ENCODE results near the gene PTPRO.

The PTPRO gene

DNA sequence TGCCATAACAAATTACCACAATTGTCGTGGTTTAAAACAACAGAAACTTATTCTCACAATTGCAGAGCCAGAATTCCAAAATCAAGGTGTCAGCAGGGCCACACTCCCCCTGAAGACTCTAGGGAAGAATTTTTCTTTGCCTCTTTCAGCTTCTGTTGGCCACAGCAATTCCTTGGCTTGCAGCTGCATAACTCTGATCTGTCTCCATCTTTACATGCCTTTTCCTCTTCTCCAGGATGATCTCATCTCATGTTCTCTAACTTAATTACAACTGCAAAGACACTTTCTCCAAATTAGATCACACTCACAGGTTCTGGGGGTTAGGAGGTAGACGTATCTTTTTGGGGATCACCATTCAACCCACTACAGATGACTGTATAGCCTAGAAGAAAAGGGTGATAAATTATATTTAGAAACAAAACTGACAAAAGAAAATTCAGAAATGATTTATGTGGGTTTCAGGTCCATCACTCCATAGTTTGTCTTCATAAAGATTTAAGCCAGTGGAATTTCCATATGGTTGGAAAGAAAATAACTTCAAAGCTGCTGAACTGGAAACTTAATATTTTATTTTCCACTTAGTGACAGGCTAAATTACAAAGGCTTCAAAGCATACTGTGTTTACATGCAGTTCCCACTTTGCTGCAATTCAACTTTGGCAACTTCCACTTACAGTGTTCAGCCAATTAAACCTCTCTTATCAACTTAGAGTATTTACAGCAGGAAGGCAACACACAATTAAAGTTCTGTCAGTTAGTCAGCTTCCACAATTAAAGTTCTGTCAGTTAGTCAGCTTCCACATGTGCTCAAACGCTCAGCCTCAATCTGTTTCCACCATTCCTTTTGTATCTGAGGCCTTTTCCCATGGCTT is 253.6 kb downstream of the PTPRO start:
- Histone ChIP-seq H3K9ac (ENCODE audit: low read length in 2 of 2) (no peak overlapping the region), H3K4me3 (ENCODE audit: low read length in 2 of 2) (no peak overlapping the region), H3K9me3 (ENCODE audit: control insufficient read depth in 2 of 2, low read length in 2 of 2) (no peaks in the 10 kb centered on the region), H3K36me3 (ENCODE audit: control insufficient read depth in 2 of 2, insufficient read depth in 2 of 2, low read length in 2 of 2) (no peaks in the 10 kb centered on the region), H3K4me1 (ENCODE audit: control insufficient read depth, insufficient read depth, low read length) (peaks cover under 1% of the 10 kb centered on the region), H3K27ac (ENCODE audit: low read length) (no peak overlapping the region), H3K27me3 (ENCODE audit: control insufficient read depth in 1 of 2, insufficient read depth in 2 of 2, low read length in 2 of 2) (no peaks in the 10 kb centered on the region)

DNA sequence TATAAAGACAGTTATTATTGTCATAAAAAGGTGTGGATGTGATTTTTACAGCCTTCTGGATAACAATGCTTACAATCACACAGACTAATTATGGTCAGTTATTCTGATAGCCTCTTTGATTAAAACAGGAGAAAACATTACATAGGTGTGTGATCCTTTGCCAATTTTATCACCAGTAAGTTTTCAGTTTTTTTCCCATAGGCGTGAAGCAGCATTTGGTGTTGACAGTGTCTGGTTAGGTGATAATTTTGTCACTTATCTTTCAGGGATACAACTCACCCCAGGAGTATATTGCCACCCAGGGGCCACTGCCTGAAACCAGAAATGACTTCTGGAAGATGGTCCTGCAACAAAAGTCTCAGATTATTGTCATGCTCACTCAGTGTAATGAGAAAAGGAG is 258.1 kb downstream of the PTPRO start:
- Histone ChIP-seq H3K36me3 (ENCODE audit: control insufficient read depth in 2 of 2, insufficient read depth in 2 of 2, low read length in 2 of 2) (no peaks in the 10 kb centered on the region), H3K4me1 (ENCODE audit: control insufficient read depth, insufficient read depth, low read length) (no peaks in the 10 kb centered on the region), H3K27me3 (ENCODE audit: control insufficient read depth in 1 of 2, insufficient read depth in 2 of 2, low read length in 2 of 2) (no peaks in the 10 kb centered on the region), H3K27ac (ENCODE audit: low read length) (no peak overlapping the region), H3K9ac (ENCODE audit: low read length in 2 of 2) (no peak overlapping the region), H3K4me3 (ENCODE audit: low read length in 2 of 2) (no peak overlapping the region), H3K9me3 (ENCODE audit: control insufficient read depth in 2 of 2, low read length in 2 of 2) (no peaks in the 10 kb centered on the region)

DNA sequence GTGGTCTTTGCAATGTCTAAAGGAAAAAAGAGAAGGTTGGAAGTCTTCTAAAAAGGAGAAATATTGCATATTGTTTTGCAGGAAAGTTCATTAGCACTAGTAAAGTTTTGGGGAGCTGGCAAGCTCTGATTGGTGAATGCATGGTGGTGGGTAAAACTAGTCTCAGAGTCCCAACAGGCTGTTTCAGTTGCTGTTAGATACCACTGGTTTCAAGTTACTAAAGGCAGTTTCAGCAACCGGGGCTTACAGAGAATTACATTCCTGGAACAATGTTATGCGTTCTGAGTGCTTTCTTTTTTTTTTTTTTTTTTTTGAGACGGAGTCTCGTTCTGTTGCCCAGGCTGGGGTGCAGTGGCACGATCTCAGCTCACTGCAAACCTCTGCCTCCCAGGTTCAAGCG is 258.7 kb downstream of the PTPRO start:
- no peaks in the 10 kb centered on the region for H3K27me3 ChIP-seq (ENCODE audit: control insufficient read depth in 1 of 2, insufficient read depth in 2 of 2, low read length in 2 of 2)
- no peaks in the 10 kb centered on the region for H3K36me3 ChIP-seq (ENCODE audit: control insufficient read depth in 2 of 2, insufficient read depth in 2 of 2, low read length in 2 of 2)
- no peak overlapping the region for H3K27ac ChIP-seq (ENCODE audit: low read length)
- H3K4me3 ChIP-seq (ENCODE audit: low read length in 2 of 2): no peak overlapping the region
- no peaks in the 10 kb centered on the region for H3K9me3 ChIP-seq (ENCODE audit: control insufficient read depth in 2 of 2, low read length in 2 of 2)
- H3K4me1 ChIP-seq (ENCODE audit: control insufficient read depth, insufficient read depth, low read length): no peaks in the 10 kb centered on the region
- no peak overlapping the region for H3K9ac ChIP-seq (ENCODE audit: low read length in 2 of 2)

DNA sequence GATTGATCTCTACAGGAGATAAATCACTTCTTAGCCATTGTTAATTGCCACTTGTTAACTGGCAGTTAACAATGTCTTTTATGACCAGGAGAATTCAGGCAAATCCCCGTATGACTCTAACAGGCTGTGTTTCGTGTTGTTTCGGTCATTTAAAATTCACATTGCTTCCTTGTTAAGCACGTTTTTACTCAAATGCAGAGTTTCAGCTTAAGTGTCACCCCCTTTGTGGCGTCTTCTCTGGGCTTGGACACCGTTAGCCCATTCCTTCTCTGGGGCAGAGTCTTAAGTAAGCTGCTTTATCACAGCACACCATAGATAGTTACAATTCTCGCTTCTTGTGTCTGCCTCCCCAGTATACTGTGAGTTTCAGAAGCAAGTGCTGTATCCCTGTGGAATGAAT is 261.5 kb downstream of the PTPRO start:
- H3K9ac ChIP-seq (ENCODE audit: low read length in 2 of 2): no peak overlapping the region
- no peak overlapping the region for H3K27ac ChIP-seq (ENCODE audit: low read length)
- H3K36me3 ChIP-seq (ENCODE audit: control insufficient read depth in 2 of 2, insufficient read depth in 2 of 2, low read length in 2 of 2): no peaks in the 10 kb centered on the region
- no peaks in the 10 kb centered on the region for H3K9me3 ChIP-seq (ENCODE audit: control insufficient read depth in 2 of 2, low read length in 2 of 2)
- no peaks in the 10 kb centered on the region for H3K4me1 ChIP-seq (ENCODE audit: control insufficient read depth, insufficient read depth, low read length)
- H3K27me3 ChIP-seq (ENCODE audit: control insufficient read depth in 1 of 2, insufficient read depth in 2 of 2, low read length in 2 of 2): no peaks in the 10 kb centered on the region
- H3K4me3 ChIP-seq (ENCODE audit: low read length in 2 of 2): no peak overlapping the region

DNA sequence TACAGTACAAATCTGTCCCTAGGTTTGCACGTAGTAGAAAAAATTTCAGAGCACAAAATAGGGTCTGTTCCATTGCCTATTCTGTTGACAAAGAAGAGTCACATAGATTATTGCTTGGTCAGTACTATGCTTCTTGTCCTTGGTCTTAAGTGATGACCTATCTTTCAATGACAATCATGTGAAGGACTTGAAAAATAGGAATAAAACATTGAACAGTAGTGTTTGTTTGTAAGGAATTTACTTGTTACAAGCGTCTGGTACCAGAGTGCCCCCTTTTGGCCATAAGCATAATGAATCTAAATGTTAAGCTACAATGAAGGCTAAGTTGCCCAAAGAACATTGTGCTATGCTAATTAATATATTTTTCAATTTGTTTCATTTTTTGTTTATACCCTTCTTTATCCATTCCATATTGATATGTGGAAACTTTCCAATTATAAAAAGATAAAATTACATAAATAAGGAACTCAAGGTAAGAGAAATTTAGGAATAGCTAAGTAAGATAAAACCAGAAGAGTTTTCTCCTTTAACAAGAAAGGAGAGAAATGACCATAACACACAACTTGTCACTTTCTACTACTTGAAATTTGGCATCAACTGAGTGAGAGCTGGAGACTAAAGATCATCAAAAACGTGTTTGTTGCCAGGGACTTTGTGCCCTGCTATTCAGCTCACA is 262.2 kb downstream of the PTPRO start:
- no peaks in the 10 kb centered on the region for H3K36me3 ChIP-seq (ENCODE audit: control insufficient read depth in 2 of 2, insufficient read depth in 2 of 2, low read length in 2 of 2)
- no peak overlapping the region for H3K9ac ChIP-seq (ENCODE audit: low read length in 2 of 2)
- no peak overlapping the region for H3K27ac ChIP-seq (ENCODE audit: low read length)
- no peaks in the 10 kb centered on the region for H3K9me3 ChIP-seq (ENCODE audit: control insufficient read depth in 2 of 2, low read length in 2 of 2)
- no peaks in the 10 kb centered on the region for H3K27me3 ChIP-seq (ENCODE audit: control insufficient read depth in 1 of 2, insufficient read depth in 2 of 2, low read length in 2 of 2)
- no peaks in the 10 kb centered on the region for H3K4me1 ChIP-seq (ENCODE audit: control insufficient read depth, insufficient read depth, low read length)
- no peak overlapping the region for H3K4me3 ChIP-seq (ENCODE audit: low read length in 2 of 2)

DNA sequence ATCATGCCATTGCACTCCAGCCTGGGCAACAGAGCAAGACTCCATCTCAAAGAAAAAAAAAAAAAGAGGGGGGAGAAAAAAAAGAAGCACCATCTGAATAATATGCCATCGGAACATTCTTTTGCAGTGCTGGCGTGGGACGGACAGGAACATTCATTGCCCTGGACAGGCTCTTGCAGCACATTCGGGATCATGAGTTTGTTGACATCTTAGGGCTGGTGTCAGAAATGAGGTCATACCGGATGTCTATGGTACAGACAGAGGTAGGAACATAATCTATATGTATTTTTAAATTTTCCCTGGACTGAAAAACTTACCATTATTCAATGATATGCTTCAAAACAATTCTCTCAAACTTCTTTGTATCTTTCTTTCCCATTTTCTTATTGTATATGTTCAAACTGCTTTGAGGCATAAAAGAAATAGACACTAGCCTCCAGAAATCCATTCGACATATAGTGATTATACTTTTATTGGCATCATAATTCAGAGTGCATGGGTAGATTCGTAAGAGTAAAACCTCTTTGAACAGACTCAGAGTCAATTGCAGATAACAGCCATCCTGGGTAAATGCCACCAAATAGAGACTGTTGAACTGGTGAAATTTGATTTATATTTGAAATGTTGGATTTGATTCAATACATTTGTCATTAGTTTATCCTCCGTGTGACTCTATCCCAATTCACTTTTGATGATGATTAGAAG is 267.2 kb downstream of the PTPRO start:
- H3K27ac ChIP-seq (ENCODE audit: low read length): no peak overlapping the region
- no peak overlapping the region for H3K9ac ChIP-seq (ENCODE audit: low read length in 2 of 2)
- H3K4me3 ChIP-seq (ENCODE audit: low read length in 2 of 2): no peak overlapping the region
- H3K9me3 ChIP-seq (ENCODE audit: control insufficient read depth in 2 of 2, low read length in 2 of 2): no peaks in the 10 kb centered on the region
- no peaks in the 10 kb centered on the region for H3K27me3 ChIP-seq (ENCODE audit: control insufficient read depth in 1 of 2, insufficient read depth in 2 of 2, low read length in 2 of 2)
- no peaks in the 10 kb centered on the region for H3K36me3 ChIP-seq (ENCODE audit: control insufficient read depth in 2 of 2, insufficient read depth in 2 of 2, low read length in 2 of 2)
- H3K4me1 ChIP-seq (ENCODE audit: control insufficient read depth, insufficient read depth, low read length): no peaks in the 10 kb centered on the region

DNA sequence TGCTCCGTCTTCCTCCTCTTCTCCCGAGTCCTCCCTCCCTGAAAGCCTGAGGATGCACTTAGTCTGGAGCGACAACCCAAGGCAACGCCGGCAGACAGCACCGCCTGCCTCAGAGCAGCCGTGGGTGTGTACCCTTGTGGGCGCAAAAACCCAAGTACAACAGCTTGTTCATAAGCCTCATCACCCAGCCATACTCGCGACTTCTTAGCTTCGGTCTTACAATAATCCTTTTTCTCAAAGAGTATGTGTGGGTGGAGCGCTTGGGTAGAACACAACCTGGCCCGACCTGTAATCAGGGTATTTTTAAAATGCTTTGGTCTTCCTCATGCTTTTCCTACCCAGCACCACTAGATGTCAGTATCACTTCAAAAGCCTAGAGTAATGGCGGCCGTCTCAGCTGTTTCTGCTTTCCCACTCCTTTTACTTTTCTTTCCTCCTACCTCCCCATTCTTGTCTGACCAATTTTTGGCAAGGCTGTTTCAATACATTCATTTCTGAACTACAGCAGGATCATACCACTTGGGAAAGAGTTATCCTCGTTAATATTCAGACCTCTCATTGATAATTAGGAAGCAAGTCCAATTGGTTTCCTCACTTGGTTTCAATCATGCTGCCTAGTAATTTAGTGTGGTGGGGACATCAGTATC is 268.0 kb downstream of the PTPRO start:
- Histone ChIP-seq H3K4me1 (ENCODE audit: control insufficient read depth, insufficient read depth, low read length) (no peaks in the 10 kb centered on the region), H3K9me3 (ENCODE audit: control insufficient read depth in 2 of 2, low read length in 2 of 2) (no peaks in the 10 kb centered on the region), H3K36me3 (ENCODE audit: control insufficient read depth in 2 of 2, insufficient read depth in 2 of 2, low read length in 2 of 2) (no peaks in the 10 kb centered on the region), H3K9ac (ENCODE audit: low read length in 2 of 2) (peak overlapping the region in 1 of 2 donors; percentile 22), H3K4me3 (ENCODE audit: low read length in 2 of 2) (peak overlapping the region; percentile 10 to 68), H3K27ac (ENCODE audit: low read length) (no peak overlapping the region), H3K27me3 (ENCODE audit: control insufficient read depth in 1 of 2, insufficient read depth in 2 of 2, low read length in 2 of 2) (no peaks in the 10 kb centered on the region)

DNA sequence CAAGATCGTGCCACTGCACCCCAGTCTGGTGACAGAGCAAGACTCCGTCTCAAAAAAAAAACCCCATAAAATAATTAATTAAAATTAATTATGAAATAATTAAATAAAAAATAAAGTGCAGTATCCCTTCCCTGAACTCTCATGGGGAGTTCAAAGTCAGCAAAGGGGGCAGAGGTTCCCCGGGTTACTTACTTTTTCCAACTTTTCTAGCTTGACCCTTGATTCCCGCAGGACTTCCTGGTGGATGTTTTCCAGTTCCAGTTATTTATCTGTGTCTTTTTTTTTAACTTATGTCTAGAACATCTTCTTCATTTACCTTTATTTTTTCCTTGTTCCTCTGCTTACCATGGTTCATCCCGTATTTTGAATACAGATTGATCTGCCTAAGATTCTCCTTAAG is 269.5 kb downstream of the PTPRO start:
- Histone ChIP-seq H3K4me3 (ENCODE audit: low read length in 2 of 2) (no peak overlapping the region), H3K27ac (ENCODE audit: low read length) (no peak overlapping the region), H3K9ac (ENCODE audit: low read length in 2 of 2) (no peak overlapping the region), H3K36me3 (ENCODE audit: control insufficient read depth in 2 of 2, insufficient read depth in 2 of 2, low read length in 2 of 2) (no peaks in the 10 kb centered on the region), H3K9me3 (ENCODE audit: control insufficient read depth in 2 of 2, low read length in 2 of 2) (no peaks in the 10 kb centered on the region), H3K27me3 (ENCODE audit: control insufficient read depth in 1 of 2, insufficient read depth in 2 of 2, low read length in 2 of 2) (no peaks in the 10 kb centered on the region), H3K4me1 (ENCODE audit: control insufficient read depth, insufficient read depth, low read length) (no peaks in the 10 kb centered on the region)

DNA sequence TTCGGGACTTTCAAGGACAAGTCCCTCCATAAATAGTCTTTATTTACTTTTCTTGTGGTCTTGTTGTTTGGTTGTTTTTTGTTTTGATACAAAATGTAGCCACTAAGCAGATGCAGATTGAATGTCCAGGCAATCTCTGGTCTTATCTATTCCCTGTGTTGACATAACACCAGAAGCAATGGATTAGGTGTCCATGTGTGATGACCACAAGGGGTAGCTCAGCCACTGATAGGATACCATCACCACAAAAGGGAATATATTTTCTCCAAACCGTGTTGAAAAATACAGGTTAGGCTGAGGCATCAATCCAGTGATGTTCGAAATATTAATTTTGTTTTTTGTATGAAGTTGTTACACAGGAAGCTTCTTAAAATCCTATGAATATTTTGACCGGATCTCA is 270.6 kb downstream of the PTPRO start:
- Histone ChIP-seq H3K9me3 (ENCODE audit: control insufficient read depth in 2 of 2, low read length in 2 of 2) (no peaks in the 10 kb centered on the region), H3K4me1 (ENCODE audit: control insufficient read depth, insufficient read depth, low read length) (no peaks in the 10 kb centered on the region)

DNA sequence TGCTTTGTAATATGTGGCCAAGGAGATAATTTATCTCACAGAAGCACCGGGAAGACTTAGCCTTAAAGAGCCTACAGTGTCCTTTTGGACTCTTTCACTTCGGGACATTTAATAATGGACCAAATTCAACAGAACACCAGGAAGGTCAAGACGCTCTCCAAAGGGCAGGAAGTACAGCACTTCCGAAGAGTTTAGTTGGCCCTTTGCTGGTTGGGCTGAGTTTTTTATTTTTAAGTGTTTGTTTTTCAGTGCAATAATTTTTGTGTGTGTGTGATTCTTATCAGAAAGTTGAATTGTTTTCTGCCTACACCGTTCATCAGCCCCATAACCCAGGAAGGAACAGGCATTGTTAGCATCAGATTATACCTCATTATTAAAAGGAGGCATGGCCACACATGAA is 273.9 kb downstream of the PTPRO start:
- no peak overlapping the region for H3K27ac ChIP-seq (ENCODE audit: low read length)
- no peaks in the 10 kb centered on the region for H3K9me3 ChIP-seq (ENCODE audit: control insufficient read depth in 2 of 2, low read length in 2 of 2)

More for the DNA sequence above, 270.6 kb downstream of the PTPRO start:
- H3K9ac ChIP-seq (ENCODE audit: low read length in 2 of 2): no peak overlapping the region
- no peak overlapping the region for H3K4me3 ChIP-seq (ENCODE audit: low read length in 2 of 2)
- no peaks in the 10 kb centered on the region for H3K36me3 ChIP-seq (ENCODE audit: control insufficient read depth in 2 of 2, insufficient read depth in 2 of 2, low read length in 2 of 2)
- H3K27me3 ChIP-seq (ENCODE audit: control insufficient read depth in 1 of 2, insufficient read depth in 2 of 2, low read length in 2 of 2): no peaks in the 10 kb centered on the region
- H3K27ac ChIP-seq (ENCODE audit: low read length): no peak overlapping the region

More for the DNA sequence above, 273.9 kb downstream of the PTPRO start:
- H3K27me3 ChIP-seq (ENCODE audit: control insufficient read depth in 1 of 2, insufficient read depth in 2 of 2, low read length in 2 of 2): no peaks in the 10 kb centered on the region
- no peak overlapping the region for H3K4me3 ChIP-seq (ENCODE audit: low read length in 2 of 2)
- H3K4me1 ChIP-seq (ENCODE audit: control insufficient read depth, insufficient read depth, low read length): peaks cover 8% of the 10 kb centered on the region
- H3K36me3 ChIP-seq (ENCODE audit: control insufficient read depth in 2 of 2, insufficient read depth in 2 of 2, low read length in 2 of 2): no peaks in the 10 kb centered on the region
- H3K9ac ChIP-seq (ENCODE audit: low read length in 2 of 2): no peak overlapping the region

Data from stomach smooth muscle (tissue), 2 donors.